Measurements from ENCODE around the gene HOXC6.

HOXC6 gene

GRCh38 chr12:54039417-54040147 lies 11.3 kb downstream of the HOXC6 start:
- H3K4me3 ChIP-seq (replicated peaks; ENCODE audit: insufficient read depth, low read length) = no peak overlapping the region
- H3K27me3 ChIP-seq (ENCODE audit: insufficient read depth, poor library complexity, severe bottlenecking) = peaks cover 80% of the 10 kb centered on the region
- no peak overlapping the region for H3K27ac ChIP-seq (replicated peaks)
- DNase-seq (ENCODE audit: low read depth in 1 of 2, low spot score in 1 of 2) = no peak
- TF ChIP-seq SPI1 (IDR thresholded peaks at IDR 0.05; ENCODE audit: borderline replicate concordance, low read depth) (no peak), CTCF (IDR thresholded peaks at IDR 0.05; ENCODE audit: insufficient read depth, low read length) (no peak), POLR2AphosphoS5 (IDR thresholded peaks at IDR 0.05; ENCODE audit: low read depth) (no peak), REST (IDR thresholded peaks at IDR 0.05; ENCODE audit: insufficient replicate concordance, low read depth) (no peak), GABPA (IDR thresholded peaks at IDR 0.05; ENCODE audit: low read depth) (no peak)

- DNase-seq (ENCODE audit: low read depth in 1 of 2, low spot score in 1 of 2) = no peak
- TF ChIP-seq REST (IDR thresholded peaks at IDR 0.05; ENCODE audit: insufficient replicate concordance, low read depth) = no peak
- TF ChIP-seq POLR2AphosphoS5 (IDR thresholded peaks at IDR 0.05; ENCODE audit: low read depth) = no peak
- no peak for TF ChIP-seq SPI1 (IDR thresholded peaks at IDR 0.05; ENCODE audit: borderline replicate concordance, low read depth)
- no peak for TF ChIP-seq GABPA (IDR thresholded peaks at IDR 0.05; ENCODE audit: low read depth)
- no peak for TF ChIP-seq CTCF (IDR thresholded peaks at IDR 0.05; ENCODE audit: insufficient read depth, low read length)
- H3K27ac ChIP-seq (replicated peaks) = no peak overlapping the region
- H3K27me3 ChIP-seq (ENCODE audit: insufficient read depth, poor library complexity, severe bottlenecking) = peaks cover 78% of the 10 kb centered on the region
- no peak overlapping the region for H3K4me3 ChIP-seq (replicated peaks; ENCODE audit: insufficient read depth, low read length)
These were observed 11.9 kb downstream of the HOXC6 start for GRCh38 chr12:54040148-54040494.

GRCh38 chr12:54040648-54041047 lies 12.4 kb downstream of the HOXC6 start:
- Histone ChIP-seq H3K27me3 (ENCODE audit: insufficient read depth, poor library complexity, severe bottlenecking) (peaks cover 75% of the 10 kb centered on the region), H3K4me3 (replicated peaks; ENCODE audit: insufficient read depth, low read length) (no peak overlapping the region), H3K27ac (replicated peaks) (no peak overlapping the region)
- no peak for DNase-seq (ENCODE audit: low read depth in 1 of 2, low spot score in 1 of 2)
- TF ChIP-seq REST (IDR thresholded peaks at IDR 0.05; ENCODE audit: insufficient replicate concordance, low read depth) = no peak
- no peak for TF ChIP-seq GABPA (IDR thresholded peaks at IDR 0.05; ENCODE audit: low read depth)
- no peak for TF ChIP-seq CTCF (IDR thresholded peaks at IDR 0.05; ENCODE audit: insufficient read depth, low read length)
- no peak for TF ChIP-seq SPI1 (IDR thresholded peaks at IDR 0.05; ENCODE audit: borderline replicate concordance, low read depth)
- no peak for TF ChIP-seq POLR2AphosphoS5 (IDR thresholded peaks at IDR 0.05; ENCODE audit: low read depth)
